Dedifferentiated amniotic fluid mesenchymal stem cell (primary cell): ENCODE results near the gene RC3H1.
A peak's percentile ranks its signal among the peaks of the same experiment; 100 is the strongest.
"Not testable (repeated sequence)": the region's sequence is repeated elsewhere in the genome, so short reads cannot be mapped to it uniquely, and the experiment has no call there.

ENCODE experiments used
- DNase-seq: peaks from one replicate; pipeline ENCODE4 v3.0.0-alpha.2; 2016; ENCODE audit errors: extremely low spot score

Gene RC3H1

DNA sequence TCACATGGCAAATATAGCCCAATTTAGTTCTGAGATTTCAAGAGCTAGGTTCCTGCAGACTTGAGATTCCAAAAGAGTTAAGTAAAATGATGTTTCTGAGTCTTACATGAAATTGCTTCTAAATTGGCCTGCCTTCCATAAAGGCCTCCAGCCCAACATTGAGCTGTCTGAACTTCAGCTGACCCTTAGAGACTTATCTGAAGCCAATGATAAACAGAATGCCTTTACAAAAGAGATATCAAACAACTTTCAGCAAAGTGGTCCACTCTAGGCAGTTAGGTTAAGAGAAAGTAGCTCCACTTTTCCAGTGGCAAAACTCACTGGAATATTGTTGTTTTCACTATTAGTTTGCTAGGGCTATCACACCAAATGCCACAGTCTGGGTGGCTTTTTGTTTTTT, 6.3 kb upstream of the RC3H1 start:
- DNase-seq = no peak

DNA sequence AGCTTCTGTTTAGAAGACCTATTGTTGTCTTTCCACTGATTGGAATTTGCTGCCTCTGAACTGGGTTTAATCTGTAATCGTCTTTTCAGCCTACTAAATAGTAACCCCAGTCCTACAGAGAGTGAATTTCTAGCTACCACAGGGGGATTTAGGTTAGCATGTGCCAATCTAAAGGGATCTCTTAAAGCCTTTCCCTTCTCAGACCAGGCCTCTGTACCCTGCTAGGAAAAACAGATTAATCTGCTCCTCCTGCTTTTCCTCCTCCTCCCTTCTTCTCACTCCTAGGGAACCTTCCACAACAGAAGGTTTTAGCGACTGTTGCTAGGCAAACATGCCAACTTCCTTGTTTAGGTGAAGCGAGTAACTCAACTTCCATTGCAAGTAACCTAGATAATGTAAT, 1.3 kb upstream of the RC3H1 start:
- no peak for DNase-seq

DNA sequence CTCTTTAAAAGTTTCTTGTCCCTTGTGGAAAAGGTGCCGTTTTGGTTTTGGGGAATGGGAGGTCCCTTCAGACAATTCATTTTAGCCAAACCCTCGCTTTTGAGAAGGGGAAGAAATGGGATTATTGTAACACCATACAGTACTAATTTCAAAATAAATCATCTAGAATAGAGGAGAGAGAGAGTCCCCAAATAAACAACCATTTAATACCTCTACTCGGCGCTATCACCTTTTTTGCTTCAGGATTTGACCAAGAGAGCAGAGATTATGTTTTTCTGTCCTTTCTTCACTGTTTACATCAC, 770 bp upstream of the RC3H1 start:
- DNase-seq = no peak

DNA sequence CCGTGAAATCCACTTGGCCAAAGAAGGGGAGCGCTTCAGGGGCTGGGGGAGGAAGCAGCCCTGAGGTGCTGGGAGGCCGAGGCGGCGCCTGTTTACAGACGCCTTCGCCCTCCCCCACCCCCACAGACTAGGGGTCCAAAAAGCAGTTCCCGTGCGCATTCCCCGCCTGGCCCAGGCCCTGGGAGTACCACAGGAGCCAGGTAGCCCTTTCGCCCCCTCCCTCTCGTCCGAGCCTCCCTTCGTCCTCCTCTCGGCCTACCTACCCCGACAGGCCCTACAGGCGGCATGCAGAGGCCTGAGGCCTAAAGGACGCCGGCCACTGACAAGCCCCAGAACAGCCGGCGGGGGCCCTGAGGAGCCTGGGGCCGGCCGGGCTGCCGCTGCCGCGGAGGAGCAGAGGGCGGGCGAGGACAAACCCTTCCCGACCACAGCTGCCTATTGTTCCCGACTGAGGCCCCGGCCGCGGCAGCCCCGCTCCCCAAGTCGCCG, 522 bp downstream of the RC3H1 start:
- DNase-seq = no peak

DNA sequence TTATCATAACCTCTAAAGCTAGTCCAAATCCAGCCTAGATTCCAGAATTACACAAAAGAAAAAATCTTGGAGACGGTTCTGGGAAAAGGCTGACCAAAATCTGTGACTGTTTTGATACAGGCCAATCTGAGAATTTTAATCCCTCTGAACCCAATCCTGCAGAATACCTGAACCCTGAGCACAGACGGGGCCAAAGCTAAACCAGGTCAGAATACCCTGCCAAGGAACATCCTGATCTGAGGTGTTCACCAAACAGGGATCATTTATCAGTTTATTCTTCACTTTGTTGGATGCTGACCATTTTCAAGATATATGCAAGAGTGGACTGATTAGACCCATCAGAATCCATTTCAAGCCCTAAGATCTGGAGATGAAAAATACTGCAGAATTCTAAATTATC, 3.6 kb downstream of the RC3H1 start:
- no peak for DNase-seq

DNA sequence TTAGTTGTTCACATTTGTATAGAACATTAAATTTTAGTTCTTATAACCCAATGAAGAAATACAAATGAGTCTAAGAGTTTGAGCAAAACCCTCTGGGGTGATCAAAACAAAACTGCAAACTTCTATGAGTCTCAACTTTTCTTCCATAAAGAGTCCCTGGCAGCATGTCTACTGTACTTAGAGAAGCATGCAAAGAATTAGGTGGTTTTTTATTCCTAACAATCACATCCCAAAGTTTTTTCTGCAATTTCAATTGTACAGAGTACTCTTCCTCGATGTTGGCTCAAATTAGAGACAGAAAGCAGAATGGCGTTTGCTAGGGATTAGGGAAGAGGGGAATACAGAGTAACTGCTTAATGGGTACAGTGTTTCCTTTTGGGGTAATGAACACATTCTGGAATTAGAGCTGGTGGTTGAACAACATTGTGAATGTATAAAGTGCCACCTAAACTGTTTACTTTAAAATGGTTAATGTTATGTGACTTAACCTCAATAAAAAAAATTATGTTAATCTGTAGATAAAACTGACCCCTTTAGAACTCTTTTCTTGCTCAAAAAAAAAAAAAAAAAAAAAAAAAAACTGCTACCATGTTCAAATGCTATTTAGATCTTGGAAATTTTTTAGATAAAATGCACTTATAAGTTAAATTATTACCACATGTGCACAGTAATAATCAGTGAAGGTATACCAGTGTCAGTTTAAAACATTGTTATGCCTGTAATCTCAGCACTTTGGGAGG, 4.8 kb downstream of the RC3H1 start:
- DNase-seq = peak; percentile 59

DNA sequence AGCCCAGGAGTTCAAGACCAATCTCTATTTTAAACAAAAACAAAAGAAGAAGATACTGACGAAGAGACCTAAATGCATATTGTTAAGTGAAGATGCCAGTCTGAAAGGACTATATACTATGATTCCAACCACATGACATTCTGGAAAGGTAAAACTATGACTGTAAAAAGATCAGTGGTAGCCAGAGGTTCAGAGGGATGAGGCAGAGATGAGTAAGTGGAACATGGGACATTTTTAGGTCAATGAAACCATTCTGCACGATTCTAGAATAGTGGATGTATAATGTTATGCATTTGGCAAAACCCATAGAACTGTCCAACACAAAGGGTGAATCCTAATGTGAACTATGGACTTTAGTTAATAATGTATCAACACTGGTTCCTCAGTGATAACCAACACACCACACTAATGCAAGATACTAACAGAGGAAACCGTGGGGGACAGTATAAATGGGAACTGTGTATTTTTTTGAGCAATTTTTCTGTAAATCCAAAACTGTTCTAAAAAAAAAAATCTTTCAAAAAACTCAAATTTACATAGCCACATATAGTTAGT, 8.2 kb downstream of the RC3H1 start:
- no peak for DNase-seq

DNA sequence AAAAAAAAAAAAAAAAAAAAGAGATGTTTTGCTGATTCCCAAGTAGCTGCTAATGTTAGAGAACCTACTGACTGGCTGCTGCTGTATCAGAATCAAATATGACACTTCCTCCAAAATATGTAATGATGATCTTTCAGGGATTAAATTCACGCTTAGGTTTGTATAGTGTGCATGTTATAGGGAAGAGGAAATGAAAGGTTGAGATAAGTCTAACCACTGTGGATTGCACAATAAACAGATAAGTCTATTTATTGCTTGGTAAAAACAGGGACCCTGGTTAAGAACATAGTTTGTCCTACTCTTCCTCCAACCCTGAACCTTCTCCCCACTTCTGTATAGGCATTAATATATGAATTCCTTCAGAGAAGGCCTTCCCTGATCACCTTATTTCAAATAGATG, 13.2 kb downstream of the RC3H1 start:
- no peak for DNase-seq

DNA sequence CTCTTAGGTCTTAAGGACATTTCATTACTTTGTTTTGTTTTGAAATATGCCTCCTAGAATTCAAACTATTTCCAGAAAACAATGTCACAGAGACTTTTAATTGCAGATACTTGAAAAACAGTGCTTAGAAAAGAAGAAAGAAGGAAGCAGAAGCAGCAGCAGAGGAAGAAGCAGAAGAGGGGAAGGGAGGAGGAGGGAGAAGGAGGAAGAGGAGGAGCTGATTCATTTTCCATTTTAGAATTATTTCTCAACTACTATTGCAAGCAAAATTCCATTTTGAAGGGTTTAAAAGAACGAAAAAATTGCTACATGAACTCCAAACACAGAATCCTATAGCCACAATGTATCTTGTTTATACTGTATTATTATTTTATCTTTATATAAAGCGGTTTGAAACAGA, 13.9 kb downstream of the RC3H1 start:
- DNase-seq = no peak

DNA sequence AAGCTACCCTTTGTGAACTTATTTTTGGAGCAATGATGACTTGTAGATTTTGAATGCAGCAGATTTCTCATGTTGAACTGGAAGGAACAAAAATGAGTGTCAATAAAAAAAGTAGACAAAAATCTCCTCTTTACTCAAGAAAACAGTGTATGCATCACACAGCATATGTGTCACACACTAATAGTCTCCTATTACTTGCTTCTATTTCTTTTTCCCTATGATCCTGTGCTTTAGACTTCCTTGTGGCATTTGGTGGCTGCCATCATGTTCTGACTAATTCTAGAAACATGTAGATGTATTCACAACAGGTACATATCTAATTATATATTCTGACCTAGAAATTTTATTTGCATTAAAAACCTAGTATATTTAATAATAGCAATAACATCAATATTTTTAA, 14.3 kb downstream of the RC3H1 start:
- DNase-seq = no peak

DNA sequence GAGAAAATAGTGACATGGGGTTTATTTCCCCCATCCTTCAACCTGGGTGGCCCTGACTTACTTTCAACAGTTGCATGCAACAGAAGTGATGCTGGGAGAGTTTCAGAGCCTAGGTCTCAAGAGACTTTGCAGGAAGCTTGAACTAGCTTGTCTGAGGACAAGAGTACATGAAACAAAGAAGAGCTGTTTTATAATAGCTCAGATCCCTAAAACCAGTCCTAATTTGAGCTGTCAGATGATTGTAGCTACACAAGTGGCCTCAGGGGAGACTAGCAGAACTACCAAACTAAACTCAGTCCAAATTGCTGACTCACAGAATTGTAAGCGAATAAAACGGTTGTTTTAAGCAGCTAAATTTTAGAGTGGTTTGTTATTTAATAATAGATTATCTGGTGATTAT, 17.1 kb downstream of the RC3H1 start:
- DNase-seq = peak; percentile 54

DNA sequence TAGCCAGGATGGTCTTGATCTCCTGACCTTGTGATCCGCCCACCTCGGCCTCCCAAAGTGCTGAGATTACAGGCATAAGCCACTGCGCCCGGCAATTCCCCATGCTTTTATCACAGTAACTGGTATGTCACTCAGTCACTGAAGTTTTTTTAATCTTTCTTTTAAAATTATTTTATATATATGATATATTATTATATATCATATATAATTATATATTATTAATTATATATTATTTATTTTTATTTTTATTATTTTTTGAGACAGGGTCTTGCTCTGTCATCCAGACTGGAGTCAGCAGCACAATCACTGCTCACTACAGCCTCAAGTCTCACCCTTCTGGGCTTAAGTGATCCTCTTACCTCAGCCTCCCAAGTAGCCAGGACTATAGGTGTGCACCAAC, 18.3 kb downstream of the RC3H1 start:
- DNase-seq = no peak

DNA sequence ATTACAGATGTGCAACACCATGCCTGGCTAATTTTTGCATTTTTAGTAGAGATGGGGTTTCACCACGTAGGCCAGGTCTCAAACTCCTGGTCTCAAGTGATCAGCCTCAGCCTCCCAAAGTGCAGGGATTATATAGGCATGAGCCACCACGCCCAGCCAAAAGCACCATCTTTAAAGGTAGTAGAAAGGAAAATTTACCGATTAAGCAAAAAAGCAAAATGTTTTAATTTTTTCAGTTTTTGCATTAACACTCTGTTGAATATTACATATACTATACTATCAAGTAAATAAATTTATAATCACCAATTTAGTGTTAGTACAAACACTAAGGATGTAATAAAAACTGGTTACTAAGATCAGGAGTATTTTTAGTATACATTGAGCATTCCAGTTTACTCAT, 20.6 kb downstream of the RC3H1 start:
- no peak for DNase-seq

DNA sequence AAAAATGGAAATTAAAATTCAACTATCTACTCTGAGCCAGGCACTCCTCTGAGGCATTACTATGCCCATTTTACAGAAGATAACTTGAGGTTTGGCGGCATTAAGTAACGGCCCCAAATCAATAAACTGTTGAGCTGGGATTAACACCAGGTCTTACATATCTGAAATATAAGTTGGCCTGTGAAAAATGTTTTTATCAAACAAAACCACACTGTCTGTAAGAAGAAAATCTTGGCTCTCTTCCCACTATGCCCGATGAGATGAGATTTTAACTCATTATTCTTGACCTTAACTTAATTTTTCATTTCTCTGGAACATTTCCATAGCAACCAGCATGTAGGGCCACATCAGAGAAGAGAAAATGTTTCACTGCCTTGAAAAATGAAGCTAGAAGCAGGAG, 21.8 kb downstream of the RC3H1 start:
- no peak for DNase-seq

DNA sequence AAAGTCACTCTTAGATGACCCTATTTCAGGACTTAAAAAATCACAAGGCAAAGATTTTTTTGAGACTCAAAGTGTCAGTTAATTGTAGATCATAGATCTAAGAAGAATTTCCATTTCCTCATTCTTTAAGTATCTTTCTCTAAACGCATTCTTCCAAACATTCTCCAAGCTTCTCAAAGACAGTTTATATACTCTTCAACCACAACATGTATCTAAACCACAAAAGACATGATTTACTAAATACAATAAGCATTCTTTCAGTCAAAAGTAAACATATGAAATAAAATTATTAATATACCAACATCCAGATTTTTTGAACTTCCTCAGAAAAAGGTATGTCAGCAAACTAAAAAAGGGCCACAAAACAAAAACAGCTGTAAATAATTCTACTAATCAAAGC, 24.4 kb downstream of the RC3H1 start:
- peak; percentile 47 for DNase-seq

DNA sequence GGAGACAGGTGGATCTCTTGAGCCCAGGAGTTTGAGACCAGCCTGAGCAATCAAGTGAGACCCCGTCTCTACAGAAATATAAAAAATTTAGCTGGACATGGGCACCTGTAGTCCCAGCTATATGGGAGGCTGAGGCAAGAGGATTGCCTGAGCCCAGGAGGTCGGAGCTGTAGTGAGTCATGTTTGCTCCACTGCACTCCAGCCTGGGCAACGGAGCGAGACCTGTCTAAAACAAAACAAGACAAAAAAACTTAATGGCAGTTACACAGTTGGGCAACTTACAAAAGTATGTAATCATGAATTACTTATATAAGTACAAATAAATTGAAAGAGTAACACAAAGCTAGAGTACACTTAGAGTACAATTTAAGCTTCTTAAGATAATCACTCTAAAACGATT, 25.2 kb downstream of the RC3H1 start:
- DNase-seq = no peak

DNA sequence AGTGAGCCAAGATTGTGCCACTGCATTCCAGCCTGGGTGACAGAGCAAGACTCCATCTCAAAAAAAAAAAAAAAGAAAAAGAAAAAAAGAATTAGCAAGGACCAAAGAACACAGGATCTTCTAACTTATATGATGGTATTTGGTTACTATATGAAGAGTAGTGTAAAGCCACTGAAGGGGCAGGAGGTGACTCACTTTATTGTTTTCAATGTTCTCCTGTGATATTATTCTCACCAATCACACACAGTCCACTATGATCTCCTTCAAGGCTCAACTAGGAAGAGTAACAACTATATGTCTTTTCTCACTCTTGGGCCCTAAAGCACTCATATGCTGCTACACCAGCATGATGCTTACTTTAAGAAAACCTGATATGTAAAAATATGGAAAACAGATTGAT, 26.7 kb downstream of the RC3H1 start:
- no peak for DNase-seq

DNA sequence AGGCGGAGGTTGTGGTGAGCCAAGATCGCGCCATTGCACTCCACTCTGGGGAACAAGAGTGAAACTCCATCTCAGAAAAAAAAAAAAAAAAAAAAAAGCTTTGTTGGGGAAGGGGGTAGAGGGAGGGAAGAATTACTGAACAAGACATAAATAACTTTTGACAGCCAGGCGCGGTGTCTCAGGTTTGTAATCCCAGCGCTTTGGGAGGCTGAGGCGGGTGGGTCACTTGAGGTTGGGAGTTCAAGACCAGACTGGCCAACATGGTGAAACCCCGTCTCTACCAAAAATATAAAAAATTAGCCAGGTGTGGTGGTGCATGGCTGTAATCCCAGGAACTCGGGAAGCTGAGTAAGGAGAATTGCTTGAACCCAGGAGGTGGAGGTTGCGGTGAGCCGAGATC, 28.2 kb downstream of the RC3H1 start:
- DNase-seq = not testable (repeated sequence)

DNA sequence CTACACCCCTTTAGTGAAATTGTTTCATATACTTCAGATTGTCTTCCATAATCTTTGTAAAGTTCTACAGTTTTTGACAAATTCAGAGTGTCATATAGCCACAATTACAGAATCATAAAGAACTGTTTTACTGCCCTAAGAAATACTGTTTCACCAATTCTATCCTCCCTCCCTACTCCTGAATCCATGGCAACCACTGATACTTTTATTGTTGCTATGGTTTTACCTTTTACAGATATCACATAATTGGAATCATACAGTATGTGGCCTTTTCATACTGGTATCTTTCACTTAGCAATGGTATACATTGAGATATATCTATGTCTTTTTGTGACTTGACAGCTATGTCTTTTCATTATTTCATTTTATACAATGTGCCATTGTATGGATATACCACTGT, 34.1 kb downstream of the RC3H1 start:
- no peak for DNase-seq

DNA sequence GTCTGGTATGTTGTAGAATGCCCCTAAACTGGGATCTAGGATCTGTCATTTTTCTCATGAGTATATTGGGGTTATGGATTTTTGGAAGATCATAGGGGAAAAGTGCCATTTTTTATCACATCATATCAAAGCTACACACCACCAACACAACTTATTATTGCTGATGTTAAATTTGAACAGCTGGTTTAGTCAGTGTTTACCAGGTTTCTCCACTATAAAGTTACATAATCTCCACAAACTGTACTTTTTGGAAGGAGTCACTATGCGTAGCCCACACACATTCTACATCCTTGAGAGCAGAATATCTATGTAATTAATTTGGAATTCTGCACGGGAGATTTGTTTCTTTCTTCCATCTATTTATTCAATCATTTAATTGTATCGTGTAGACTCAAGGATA, 35.2 kb downstream of the RC3H1 start:
- DNase-seq = no peak

DNA sequence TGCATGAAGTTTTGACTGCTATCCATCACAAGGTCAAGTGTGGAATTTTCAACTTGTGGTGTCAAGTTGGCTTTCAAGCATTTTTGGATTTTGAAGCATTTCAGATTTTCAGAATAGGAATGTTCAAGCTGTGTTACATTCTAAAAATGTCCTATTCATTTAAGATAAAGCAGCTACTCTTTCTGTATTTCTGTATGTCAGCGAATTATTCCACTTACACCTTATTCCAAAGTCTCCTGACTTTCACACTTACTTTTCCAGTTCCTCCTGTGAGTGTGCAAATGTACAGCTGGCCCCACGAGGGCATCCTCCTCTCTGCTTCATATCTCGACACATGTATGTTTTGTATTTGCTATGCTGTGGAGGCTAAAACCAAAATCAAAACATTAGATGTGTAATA, 51.9 kb downstream of the RC3H1 start:
- no peak for DNase-seq

DNA sequence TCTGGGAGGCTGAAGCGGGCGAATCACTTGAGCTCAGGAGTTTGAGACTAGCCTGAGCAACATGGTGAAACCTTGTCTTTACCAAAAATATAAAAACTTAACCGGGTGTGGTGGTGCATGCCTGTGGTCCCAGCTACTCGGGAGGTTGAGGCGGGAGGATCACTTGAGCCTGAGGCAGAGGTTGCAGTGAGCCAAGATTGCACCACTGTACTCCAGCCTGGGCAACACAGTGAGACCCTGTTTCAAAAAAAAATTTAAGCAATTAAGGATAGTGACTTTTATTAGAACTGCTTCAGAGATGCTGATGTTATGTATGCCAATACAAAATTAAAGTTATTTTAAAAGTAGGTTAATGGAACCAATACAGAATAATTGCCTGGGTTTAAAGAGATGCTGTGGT, 56.3 kb downstream of the RC3H1 start:
- not testable (repeated sequence) for DNase-seq

DNA sequence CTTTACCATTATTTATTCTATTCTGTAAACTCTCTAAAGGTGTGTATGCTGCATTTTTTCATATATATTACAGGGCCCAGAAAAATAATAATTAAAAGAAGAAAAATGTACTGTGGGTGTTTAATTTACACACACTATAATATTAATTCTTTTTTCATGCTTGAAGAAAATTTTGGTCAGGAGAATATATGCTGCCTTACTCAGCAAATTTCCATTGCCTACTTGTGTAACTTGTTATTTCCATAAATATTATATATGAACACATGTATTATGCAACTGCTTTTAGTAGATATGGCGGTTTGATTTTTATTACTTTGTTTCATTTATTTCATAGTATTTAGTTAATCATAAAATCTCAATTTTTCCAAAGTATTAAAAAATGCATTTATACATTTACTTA, 58.7 kb downstream of the RC3H1 start:
- DNase-seq = no peak

DNA sequence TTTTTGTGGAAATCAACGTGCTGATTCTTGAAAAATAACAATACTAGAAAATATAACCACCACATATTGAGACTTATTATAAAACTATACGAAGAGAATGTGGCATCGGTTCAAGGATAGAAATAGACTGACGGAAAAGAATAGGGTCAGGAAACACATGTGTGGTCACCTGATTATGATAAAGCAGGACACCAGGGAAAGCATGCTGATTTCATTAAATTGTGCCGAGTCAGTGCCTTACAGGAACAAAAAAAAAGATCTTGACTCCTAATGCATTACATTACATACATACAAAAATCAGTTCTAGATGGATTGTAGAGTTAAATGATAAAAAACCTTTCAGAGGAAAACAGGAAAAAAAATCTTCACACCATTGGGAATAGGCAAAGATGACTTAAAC, 61.5 kb downstream of the RC3H1 start:
- no peak for DNase-seq
